ENCODE data around the gene FCSK.

DNA sequence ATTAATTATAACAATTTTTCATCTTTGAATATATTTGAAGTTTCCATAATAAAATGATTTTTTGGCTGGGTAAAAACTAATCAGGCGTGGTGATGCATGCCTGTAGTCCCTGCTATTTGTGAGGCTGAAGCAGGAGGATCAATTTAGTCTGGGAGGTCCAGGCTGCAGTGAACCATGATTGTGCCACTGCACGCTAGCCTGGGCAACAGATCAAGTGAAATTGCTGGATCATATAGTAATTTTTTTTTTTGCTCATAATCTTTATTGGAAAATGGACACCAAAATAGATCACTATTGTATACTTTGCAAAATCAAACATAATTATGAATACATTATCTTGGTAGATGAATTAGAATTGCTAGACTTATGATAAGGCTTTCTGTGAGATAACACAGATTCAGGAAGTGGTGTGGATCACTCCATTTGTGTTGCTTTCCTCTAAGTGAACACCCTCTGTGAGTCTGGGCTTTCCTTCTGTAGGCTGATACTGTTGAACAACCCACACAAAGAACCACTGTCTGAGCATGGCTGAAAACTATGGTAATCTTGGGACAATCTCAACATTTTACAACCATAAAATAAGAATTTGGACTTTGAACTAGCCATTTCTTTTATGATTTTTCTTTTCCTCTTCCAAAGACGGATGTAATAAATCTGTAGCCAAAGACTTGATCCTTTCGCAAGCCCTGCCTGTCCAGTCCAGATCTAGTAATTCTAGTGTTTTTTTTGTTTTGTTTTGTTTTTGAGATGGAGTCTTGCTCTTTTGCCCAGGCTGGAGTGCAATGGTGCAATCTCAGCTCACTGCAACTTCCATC lies 9.9 kb upstream of the FCSK start:
- TF ChIP-seq ZNF571 (tag by site-specific recombination; IDR thresholded peaks at IDR 0.05) (no peak), ZNF404 (tag by site-specific recombination; IDR thresholded peaks at IDR 0.05) (no peak), ZNF624 (tag by site-specific recombination; IDR thresholded peaks at IDR 0.05) (no peak), KLF16 (tag by site-specific recombination; IDR thresholded peaks at IDR 0.05) (no peak)
- TF ChIP-seq, protein P1, sequence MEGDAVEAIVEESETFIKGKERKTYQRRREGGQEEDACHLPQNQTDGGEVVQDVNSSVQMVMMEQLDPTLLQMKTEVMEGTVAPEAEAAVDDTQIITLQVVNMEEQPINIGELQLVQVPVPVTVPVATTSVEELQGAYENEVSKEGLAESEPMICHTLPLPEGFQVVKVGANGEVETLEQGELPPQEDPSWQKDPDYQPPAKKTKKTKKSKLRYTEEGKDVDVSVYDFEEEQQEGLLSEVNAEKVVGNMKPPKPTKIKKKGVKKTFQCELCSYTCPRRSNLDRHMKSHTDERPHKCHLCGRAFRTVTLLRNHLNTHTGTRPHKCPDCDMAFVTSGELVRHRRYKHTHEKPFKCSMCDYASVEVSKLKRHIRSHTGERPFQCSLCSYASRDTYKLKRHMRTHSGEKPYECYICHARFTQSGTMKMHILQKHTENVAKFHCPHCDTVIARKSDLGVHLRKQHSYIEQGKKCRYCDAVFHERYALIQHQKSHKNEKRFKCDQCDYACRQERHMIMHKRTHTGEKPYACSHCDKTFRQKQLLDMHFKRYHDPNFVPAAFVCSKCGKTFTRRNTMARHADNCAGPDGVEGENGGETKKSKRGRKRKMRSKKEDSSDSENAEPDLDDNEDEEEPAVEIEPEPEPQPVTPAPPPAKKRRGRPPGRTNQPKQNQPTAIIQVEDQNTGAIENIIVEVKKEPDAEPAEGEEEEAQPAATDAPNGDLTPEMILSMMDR (tag by site-specific recombination; IDR thresholded peaks at IDR 0.05): no peak
- TF ChIP-seq, protein P2, sequence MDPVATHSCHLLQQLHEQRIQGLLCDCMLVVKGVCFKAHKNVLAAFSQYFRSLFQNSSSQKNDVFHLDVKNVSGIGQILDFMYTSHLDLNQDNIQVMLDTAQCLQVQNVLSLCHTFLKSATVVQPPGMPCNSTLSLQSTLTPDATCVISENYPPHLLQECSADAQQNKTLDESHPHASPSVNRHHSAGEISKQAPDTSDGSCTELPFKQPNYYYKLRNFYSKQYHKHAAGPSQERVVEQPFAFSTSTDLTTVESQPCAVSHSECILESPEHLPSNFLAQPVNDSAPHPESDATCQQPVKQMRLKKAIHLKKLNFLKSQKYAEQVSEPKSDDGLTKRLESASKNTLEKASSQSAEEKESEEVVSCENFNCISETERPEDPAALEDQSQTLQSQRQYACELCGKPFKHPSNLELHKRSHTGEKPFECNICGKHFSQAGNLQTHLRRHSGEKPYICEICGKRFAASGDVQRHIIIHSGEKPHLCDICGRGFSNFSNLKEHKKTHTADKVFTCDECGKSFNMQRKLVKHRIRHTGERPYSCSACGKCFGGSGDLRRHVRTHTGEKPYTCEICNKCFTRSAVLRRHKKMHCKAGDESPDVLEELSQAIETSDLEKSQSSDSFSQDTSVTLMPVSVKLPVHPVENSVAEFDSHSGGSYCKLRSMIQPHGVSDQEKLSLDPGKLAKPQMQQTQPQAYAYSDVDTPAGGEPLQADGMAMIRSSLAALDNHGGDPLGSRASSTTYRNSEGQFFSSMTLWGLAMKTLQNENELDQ (tag by site-specific recombination; IDR thresholded peaks at IDR 0.05; ENCODE audit: low read depth): no peak

Measured in HEK293 (cell line).